NCI-H524 treated with DMSO at 0.1 percent for 48 hours (cell line): ENCODE measurements around the gene CREB3.

Source experiments
- DNase-seq: peaks from one replicate; lab custom pipeline; 2025; lab: John Stamatoyannopoulos, UW

The CREB3 gene

DNA sequence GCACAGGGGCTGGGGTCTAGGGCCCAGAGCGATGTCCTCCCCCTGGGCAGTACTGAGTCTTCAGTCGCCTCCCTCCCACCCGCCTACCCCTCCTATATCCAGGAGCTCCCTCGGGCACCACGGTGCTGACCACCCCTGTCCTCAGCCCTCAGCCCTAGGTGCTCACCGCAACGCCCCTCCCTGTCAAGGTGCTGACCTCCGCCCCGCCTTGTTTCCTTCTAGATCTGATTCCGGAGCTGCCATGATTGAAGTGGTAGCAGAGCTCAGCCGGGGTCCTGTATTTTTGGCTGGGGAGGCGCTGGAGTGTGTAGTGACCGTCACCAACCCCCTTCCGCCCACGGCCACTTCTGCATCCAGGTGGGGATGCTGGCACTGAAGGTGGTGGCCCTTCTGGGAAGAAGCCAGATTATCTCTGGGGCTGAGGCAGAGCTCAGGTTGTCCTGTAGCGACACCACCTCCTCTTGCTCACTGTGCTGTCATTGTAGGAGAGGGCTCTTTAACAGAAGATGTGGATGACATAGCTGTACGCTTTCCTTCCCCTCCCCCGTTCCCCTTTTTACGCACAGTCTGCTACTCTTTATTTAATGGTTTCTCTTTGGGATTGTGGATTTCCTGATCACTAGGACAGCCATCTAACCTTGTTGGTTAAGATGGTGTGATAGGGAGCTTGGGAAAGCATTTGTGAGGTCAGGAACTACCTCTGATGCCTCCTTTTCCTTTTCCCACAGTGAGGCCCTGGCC, 17.2 kb downstream of the CREB3 start:
- no peak for DNase-seq

DNA sequence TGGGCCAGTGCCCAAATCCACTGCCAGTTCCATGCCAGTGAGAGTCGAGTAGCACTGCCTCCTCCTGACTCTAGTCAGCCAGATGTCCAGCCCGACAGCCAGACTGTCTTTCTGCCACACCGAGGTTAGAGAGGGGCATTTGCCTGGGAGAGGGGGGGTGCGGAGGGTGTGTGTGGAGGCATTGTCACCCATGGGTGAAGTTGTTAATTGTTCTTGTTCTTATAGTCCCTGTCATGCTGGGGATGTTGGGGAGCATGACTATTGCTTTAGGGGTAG, 17.7 kb downstream of the CREB3 start:
- no peak for DNase-seq

DNA sequence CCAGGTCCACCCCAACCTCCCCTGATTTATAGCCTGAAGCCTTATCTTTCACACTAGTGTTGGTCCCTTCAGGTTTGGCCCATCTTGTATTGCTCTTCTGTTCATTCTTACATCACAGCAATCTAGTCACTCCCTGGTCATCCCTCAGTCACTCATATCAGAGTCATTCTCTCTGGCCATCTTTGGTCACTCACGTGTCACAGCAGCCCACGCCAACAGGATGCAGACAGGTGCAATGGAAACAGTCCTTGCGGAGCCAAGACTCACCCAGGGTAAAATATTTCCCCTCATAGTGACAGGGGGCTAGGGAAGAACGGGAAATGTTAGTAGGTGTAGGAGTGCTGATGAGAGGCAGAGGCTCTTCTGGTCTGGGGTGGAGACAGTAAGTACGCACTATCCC, 21.0 kb downstream of the CREB3 start:
- no peak for DNase-seq

DNA sequence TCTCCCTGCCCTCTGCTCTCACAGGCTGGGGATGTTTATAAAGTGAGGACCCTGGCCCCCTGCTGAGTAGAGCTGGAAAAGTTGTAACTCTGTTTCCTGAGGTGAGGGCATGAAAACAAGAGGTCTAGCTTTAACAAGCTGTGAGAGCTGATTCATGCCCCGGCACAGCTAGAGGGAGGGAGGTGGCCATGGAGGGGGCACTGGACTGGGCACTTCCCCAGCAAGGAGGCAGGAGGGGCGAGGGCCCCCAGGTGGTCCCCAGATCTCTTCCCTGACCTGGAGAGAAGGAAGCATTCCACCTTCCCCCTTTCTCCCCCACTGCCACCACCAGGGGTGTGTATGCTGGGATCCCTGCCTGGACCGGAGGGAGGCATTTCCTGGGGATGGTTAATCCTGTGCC, 21.8 kb downstream of the CREB3 start, which contains the start of gene MSMP:
MSMP (minus strand) TSS at position 13 of the 400 bp plus-strand sequence. CDS start 147 bp downstream, outside the sequence.
- DNase-seq = no peak

DNA sequence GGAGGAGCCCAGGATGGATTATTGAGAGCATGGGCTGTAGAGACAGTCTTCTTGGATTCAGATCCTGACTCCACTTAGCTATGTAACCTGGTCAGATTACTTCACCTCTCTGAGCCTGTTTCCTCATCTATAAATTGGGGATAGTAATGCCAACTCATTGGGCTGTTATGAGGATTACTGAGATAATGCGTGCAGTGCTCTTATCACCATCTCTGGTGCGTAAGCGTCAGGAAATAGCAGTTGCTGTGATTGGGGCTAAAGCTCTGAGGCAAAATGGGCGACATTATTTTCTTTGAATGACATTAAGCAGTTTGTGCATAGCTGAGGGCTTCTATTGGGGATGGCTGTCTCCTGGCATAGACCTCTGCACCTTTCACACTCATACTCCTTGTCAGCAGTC, 22.6 kb downstream of the CREB3 start:
- DNase-seq = no peak

DNA sequence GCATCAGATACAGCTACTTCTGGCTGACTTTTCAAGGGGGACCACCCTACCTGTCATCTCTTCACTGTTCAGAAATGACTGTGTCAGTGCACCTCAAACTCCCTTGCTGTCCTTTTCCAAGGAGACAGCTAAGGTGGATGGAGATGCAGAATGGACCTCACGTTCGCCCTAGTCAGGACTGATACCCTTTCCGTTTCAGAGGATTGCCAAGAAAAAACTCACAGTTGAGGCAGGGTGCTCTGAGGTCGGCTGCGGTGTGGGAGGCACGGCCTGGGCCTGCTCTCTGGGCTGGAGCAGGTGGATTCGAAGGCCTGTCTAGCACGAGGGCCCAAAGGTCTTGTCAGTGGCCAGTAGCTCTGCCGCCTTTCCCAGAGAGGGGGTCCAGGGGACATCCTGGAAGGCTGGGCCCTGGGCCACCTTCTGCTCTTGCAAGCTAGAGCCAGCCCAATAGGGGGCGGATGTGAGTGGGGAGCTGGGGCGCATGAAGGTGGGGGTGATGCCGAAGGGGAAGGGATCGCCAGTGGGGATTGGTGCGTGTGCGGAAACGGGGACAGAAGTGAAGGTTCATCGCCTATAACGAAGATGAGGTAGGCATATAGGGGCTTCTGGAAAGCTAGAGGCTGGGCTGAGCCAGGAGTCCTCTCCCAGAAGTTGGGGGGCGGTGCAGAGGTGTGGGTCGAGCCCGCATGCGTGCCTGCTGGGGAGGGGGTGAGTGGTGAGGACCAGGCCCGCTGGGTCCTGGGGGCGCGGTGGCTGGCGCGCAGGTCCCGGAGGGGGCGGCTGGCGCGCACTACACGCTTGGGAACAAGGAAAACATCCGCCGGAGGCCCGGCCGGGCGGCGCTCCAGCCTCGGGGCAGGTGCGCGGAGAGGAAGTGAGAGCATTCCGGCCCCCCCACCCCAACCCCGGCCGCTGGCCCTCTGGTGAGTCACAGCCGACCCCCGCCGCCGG, 24.1 kb downstream of the CREB3 start:
- DNase-seq = no peak

DNA sequence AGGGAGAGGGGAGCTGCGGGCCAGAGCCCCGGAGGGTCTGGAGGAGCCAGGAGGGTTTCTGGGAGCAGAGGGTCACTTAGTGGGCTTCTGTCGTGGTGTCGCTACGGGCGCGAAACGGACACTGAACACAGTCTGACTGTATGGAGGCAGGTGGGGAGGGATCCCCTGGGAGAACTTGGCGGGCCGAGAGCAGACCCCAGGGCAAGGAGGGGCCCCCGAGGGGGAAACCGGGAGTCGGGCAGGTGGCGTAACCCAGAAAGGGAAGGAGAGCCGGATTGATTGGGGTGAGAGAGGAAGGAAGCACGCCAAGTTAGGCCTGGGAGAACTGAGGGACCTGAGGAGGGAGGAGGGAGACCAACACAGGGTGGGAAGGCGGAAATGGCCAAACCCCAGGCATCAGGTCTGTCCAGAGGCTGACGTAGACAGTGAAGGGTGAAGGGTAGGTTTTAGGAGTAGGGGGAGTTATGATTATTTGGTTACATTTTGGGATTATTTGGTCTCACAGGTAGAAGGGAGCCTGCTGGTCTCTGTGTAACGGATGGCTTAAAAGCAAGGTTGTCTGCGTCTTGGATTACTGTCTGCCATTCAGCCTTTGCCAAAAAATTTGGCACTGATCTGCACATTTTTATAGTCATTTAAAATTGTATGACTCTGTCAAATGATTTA, 24.9 kb downstream of the CREB3 start:
- no peak for DNase-seq

DNA sequence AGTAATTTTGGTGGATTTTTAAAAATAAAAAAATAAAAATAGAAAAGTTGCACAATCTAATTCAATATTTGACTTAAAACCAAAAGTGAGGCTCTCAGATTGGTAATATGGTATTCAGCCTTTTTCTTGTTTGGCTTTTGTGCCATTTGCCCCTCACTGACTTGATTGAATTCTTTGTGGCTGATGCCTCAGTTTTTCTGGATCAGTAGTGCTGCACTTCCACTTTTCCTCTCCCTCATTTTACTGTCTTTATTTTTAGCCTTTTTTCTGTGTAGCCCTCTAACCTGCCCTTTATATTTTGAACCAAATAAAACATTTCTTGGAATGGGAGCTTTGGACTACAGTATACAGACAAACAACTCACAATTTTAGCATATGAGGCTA, 25.4 kb downstream of the CREB3 start:
- no peak for DNase-seq

DNA sequence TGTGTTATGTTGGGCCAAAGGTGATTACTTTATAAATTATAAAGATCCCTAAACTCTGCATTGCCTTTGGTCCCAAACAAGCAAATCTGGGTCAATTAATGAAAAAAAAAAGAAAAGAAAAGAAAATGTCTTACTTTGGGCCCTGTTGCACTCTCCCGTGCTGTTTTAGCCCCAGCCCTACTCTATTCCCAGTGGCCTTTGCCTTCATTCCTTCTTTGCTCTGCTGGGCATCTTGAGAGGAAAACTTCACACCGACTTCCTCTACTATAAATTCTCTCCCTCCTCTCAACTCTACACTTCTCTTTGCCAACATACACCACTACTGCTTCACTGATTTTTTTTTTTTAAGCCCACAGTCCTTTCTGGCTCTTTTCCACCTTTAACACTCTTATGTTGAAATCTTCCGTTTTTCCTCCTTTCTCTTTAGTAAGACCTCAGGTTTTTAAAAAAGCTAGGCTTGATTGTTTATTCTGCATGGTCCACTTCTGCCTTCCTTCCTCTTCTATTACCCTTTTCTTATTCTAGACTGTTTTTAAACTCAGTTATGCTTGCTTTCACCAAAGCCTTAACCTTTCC, 26.1 kb downstream of the CREB3 start:
- no peak for DNase-seq

DNA sequence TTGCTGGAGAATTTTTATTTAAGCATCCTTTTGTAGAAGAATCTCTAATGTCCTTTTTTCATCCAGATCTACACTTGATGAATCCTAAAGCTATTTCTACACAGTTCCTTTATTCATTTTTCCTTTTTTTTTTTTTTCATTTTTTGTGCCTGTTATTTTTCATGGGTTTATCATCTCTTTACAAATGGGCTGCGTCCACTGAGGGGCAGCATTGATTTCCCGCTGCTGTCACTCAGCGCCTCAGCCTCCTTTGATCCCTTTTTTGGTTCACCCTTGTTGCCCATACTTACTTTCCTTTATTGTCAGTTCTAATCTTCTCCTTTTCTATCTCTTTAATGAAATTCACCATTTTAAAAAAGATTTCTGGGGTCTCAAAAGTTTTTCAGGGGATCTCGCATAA, 27.3 kb downstream of the CREB3 start:
- no peak for DNase-seq

DNA sequence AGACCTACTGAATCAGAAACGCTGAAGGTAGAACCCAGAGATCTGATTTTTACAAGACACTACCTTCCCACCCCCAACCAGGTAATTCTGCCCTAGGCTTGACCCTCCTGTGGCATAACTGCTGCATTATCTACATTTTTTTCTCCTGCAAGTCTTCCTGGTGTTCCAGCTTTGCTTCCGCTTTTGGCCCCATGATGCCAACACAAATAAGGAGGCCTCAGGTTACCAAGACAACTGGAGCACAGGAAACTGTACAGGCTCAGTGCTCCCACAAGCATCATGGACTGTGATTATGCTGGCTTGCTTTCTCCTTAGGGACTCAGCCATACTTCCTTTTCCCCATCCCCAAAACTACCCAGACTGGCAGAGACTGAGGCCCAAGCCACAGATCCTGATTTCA, 28.2 kb downstream of the CREB3 start:
- no peak for DNase-seq

DNA sequence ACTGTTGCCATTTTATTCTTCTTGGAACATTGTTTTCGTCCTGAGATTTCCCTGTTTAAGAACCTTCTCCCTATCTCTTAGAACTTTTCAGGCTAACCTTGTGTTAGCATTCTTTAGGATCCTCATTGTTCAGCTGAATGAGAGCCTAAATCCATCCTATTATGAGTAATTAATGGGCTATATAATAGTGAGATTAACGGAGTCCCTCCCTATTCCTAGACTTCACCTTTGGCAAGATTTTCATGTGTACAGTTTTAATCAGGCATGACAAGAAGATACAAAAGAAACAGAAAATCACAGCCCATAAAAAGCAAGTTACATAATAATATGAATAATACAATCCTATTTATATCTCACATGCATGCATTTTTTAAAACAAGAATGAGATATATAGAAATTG, 30.7 kb downstream of the CREB3 start:
- DNase-seq = no peak

DNA sequence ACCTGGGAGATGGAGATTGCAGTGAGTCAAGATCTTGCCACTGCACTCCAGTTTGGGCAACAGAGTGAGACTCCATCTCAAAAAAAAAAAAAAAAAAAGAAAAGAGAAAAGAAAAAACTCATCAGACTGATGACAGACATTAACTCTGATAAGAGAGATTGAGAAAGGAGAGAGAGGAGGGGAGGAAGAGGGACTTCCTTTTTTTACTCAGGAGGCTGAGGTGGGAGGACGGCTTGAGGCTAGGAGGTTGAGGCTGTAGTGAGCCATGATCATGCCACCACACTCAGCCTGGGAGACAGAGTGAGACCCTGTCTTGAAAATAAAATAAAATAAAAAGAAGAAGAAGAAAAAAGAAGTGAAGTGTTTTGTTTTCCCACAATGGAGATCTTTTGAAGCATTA, 31.3 kb downstream of the CREB3 start:
- no peak for DNase-seq

DNA sequence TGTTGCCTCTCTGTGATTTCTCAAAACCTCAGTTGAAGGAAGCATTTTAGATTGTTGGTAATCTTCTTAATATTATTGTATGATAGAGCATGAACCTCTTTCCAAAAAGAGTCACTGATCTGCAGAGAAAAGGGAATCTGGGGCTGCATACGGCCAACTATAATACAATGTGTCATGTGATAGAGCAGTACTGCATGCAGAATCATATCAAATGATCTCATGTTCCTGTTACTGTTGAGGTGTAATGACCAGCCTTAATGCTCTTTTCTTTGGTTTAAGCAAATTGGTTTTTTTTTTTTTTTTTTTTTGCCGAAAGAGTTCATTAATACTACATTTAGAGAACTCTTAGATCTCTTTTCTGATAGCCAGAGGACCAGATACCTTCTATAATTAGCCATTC, 34.5 kb downstream of the CREB3 start:
- no peak for DNase-seq

DNA sequence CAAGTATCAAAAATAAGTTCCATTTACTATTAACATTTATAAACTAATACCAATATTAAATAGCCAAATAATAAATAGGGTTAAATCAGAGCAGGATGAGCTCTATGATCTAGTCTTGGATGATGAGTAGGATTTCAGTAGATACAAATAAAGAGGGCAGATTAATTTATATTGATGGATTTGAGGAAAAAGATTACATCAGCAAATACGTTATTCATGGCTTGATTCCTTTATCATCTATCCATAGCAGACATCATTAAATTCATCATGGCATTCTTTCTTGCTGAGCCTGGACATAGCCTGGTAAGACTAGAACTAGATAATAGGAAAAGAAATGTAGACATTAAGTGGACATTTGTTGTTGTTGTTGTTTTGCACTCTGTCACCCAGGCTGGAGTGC, 35.0 kb downstream of the CREB3 start:
- DNase-seq = no peak

DNA sequence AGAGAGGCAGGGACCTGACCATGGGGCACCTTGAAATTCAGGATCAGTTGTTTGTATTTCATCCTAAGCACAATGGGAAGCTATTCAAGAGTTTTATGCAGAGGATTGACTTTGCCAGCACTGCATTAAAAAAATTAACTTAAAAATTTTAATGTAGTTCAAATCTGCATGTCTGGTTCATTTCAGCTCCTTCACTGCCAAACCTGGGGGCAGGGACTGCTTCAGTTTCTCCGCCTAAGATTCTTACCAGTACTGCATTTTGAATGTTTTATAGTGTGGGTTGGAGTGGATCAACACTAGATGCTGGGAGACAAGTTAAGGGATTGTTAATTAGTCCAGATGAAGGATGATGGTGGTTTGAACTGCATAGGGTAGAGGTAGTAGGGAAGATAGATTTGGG, 37.3 kb downstream of the CREB3 start:
- no peak for DNase-seq

DNA sequence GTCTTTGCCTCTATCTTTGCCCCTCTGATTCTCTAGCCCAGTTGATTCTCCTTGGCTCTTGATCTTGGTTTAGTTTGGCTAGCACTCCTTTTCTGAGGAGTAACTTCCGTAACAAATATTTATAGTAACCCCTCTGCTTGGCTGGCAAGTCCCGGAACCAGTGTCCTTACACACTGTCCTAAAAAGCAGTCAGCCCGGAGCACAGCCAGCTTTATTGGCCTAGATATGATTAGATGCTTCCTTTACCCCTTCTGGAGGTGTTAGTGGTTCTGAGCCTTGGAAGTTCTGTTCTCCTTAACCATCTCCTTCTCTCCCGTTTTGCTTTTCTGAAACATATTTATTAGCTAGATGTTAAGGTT, 38.6 kb downstream of the CREB3 start:
- DNase-seq = no peak

DNA sequence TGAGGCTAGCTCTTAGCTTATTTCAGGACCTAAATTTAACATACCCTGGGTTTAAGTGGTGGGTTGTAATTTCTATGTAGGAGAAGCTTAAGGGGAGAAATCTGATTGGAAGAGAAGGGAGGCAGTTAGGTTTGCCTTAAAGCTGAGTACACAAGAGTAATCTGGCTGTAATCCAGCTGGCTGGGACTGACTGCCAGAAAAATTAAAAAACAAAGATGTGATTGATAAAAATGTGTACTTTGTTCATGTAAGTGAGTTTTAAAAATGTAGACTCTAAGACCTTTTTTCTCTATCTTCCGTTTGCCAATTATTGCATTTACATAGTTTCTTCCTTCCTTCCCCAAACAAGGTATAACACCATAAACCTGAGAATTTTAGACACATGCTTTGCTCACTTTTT, 39.1 kb downstream of the CREB3 start:
- DNase-seq = no peak

DNA sequence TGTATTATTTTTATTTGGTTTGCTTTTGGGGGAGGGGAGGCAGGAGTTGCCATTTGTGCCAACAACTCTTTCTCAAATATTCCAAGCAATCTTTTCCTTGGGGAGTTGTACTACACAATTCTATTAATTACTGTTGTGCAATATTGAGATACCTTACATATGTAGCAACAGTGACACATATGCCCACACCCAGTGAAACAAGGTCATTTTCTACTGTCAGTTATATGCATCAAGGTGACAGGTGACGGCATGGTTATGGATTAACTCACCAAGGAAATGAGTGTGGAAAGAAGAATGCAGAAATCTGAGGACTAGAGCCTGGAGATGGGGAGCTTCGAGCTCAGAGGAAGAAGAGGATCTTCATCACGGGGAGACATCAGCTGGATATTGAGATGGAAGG, 39.5 kb downstream of the CREB3 start:
- DNase-seq = no peak

DNA sequence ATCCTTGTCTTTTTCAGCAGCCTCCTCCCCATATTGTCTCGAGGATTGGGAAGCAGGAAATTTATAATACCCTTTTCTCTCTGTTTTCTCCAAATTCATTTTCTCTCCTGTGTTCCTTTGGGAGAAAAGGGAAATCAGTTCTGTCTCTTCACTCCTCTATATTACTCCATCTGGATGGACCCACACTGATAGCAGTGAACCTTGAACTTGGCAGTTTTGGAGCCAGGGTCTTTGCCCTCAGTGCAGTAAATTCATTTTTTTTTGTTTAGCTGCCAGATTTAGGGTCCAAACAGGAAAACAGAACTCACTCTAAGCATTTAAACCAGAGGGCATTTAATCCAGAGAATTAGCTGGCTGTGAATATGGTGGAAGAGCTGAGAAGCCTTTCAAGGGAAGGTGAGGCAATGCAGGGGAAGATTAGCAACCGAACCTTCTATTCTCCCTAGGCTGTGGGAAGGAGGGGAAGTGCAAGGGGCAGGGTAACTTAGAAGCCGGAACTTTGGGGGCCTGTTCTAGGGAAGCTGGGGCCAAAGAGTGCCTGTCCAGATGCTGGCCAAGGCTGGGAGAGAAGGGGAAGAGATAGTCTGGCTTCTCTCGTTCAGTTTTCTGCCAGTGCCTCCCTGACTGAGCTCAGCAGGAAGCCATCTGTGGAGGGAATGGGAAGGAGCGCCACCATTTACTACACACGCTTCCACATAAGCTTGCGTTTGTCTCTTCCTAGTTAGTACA, 42.6 kb downstream of the CREB3 start:
- DNase-seq = no peak

DNA sequence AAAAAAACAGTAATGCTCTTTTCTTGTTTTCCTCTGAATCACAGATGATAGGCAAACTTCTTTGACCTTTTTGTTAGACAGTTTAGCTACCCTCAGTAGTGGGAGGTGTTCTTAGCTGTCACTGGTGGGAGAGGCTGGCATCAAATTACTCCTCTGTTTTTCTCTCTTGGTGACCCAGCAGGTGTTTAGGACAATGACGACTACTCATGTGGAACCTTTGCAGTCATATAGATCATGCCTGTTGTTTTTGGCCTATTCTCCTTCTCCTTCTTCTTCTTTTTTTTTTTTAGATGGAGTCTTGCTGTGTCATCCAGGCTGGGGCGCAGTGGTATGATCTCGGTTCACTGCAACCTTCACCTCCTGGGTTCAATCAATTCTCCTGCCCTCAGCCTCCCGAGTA, 43.6 kb downstream of the CREB3 start:
- no peak for DNase-seq

DNA sequence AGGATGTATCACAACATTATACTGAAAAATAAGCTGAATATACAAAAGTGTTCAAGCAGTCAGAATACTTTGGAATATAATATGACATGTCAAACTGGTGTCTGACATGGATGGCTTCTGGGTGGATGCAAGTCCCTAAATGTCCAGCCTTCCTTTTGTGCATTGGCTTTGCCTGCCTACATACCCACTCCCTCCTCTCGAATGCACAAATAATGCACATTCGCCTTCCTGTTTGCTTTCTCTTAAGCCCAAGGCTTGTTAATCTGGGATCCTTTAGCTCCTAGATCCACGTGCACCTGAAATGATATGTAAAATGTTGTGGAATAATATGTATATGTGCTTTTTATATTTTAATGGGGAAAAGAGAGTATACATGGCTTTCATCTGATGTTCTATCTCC, 46.0 kb downstream of the CREB3 start:
- no peak for DNase-seq
